Left ventricle myocardium inferior (tissue), 1 donor: Measurements from ENCODE around the gene GFRA1. TPM values are rescaled to one million over a fixed set of nuclear protein-coding genes. Genes with fewer than 3 reads are reported as not detected.

Experiments
- DNase-seq: peaks from one replicate; pipeline ENCODE4 v3.0.0-alpha.2; 2020
- H3K27ac ChIP-seq: fragments of 200-600 bp; replicated peaks from 2 replicates; pipeline ENCODE4 v1.8.0; 2021
- H3K27me3 ChIP-seq: fragments of 200-600 bp; 2 replicates; pipeline ENCODE4 v1.8.0; 2021; ENCODE audit warnings: low read depth
- H3K36me3 ChIP-seq: fragments of 200-600 bp; 2 replicates; pipeline ENCODE4 v1.8.0; 2021
- H3K4me1 ChIP-seq: fragments of 200-600 bp; 2 replicates; pipeline ENCODE4 v1.8.0; 2021
- H3K4me3 ChIP-seq: fragments of 200-600 bp; 2 replicates; pipeline ENCODE4 v1.8.0; 2021; ENCODE audit warnings: mild to moderate bottlenecking, moderate library complexity
- H3K9me3 ChIP-seq: fragments of 200-600 bp; replicated peaks from 2 replicates; pipeline ENCODE4 v1.8.0; 2021
- CTCF ChIP-seq: fragments of 200-600 bp; IDR thresholded peaks from 2 replicates; pipeline ENCODE4 v1.8.0; 2021; ENCODE audit warnings: antibody characterized with exemption, mild to moderate bottlenecking, borderline replicate concordance
- intact Hi-C: fragments of 100-400 bp; cut with micrococcal nuclease; formaldehyde crosslinking; loops from one replicate; pipeline ENCODE4 v1.11.0; 2022
- total RNA-seq: library from RNA; stranded (reverse); fragmentation: NEBNext Ultra II Directional; extraction: Animal tissue kit (Norgen Biotek cat#: 25700); gene quantifications from one replicate; pipeline ENCODE4 v1.2.1, GENCODE V29; 2021
- donor health status: DM: no; HTN: yes; CAD: no; lungs with severe emphysema.

GFRA1 gene
- total RNA-seq, 1 donor from 2014 or later: 5.1 TPM

- Histone ChIP-seq H3K9me3 (peaks cover 11% of the 10 kb centered on the region), H3K4me3 (no peak overlapping the region), H3K27me3 (peaks cover 12% of the 10 kb centered on the region), H3K36me3 (no peaks in the 10 kb centered on the region), H3K4me1 (no peaks in the 10 kb centered on the region), H3K27ac (no peak overlapping the region)
- DNase-seq: no peak
- intact Hi-C loops: no loop called here
- no peak for TF ChIP-seq CTCF
Observed at GRCh38 chr10:116124777-116125176, 148.2 kb downstream of the GFRA1 start.

- Histone ChIP-seq H3K27ac (no peak overlapping the region), H3K4me3 (no peak overlapping the region), H3K4me1 (no peaks in the 10 kb centered on the region), H3K27me3 (peaks cover 12% of the 10 kb centered on the region), H3K9me3 (no peaks in the 10 kb centered on the region), H3K36me3 (no peaks in the 10 kb centered on the region)
- intact Hi-C loops: no loop called here
- DNase-seq: no peak
- TF ChIP-seq CTCF: no peak
Observed at GRCh38 chr10:116122664-116123063, 150.3 kb downstream of the GFRA1 start.

- intact Hi-C loops: no loop called here
- H3K9me3 ChIP-seq: no peaks in the 10 kb centered on the region
- no peak for TF ChIP-seq CTCF
- DNase-seq: no peak
- H3K4me1 ChIP-seq: no peaks in the 10 kb centered on the region
- no peak overlapping the region for H3K4me3 ChIP-seq
- H3K27ac ChIP-seq: no peak overlapping the region
- H3K27me3 ChIP-seq: peaks cover 12% of the 10 kb centered on the region
- no peaks in the 10 kb centered on the region for H3K36me3 ChIP-seq
Observed at GRCh38 chr10:116121640-116122525, 151.1 kb downstream of the GFRA1 start.

GRCh38 chr10:116120688-116121455 is 152.1 kb downstream of the GFRA1 start:
- intact Hi-C loops: no loop called here
- TF ChIP-seq CTCF: no peak
- H3K36me3 ChIP-seq: no peaks in the 10 kb centered on the region

GRCh38 chr10:116118847-116119246 is 154.2 kb downstream of the GFRA1 start:
- no peak overlapping the region for H3K27ac ChIP-seq
- no peak overlapping the region for H3K4me3 ChIP-seq
- intact Hi-C loops: no loop called here
- no peak for TF ChIP-seq CTCF
- DNase-seq: no peak
- peaks cover 13% of the 10 kb centered on the region for H3K27me3 ChIP-seq
- no peaks in the 10 kb centered on the region for H3K36me3 ChIP-seq
- H3K9me3 ChIP-seq: no peaks in the 10 kb centered on the region
- no peaks in the 10 kb centered on the region for H3K4me1 ChIP-seq

More at GRCh38 chr10:116120688-116121455, 152.1 kb downstream of the GFRA1 start:
- H3K27ac ChIP-seq: no peak overlapping the region
- no peaks in the 10 kb centered on the region for H3K9me3 ChIP-seq
- H3K27me3 ChIP-seq: peaks cover 12% of the 10 kb centered on the region
- no peak for DNase-seq
- H3K4me1 ChIP-seq: no peaks in the 10 kb centered on the region
- no peak overlapping the region for H3K4me3 ChIP-seq
